Panc1 (cell line): ENCODE results near the gene LGALS13. TPM values are rescaled to one million over a fixed set of nuclear protein-coding genes. Genes with fewer than 3 reads are reported as not detected.

Experiments
- ATAC-seq: fragments of 200-7000 bp; cut with Tn5 transposase; 2 replicates; pipeline ENCODE4 v1.9.1; 2020; ENCODE audit warnings: mild to moderate bottlenecking, moderate library complexity
- BruUV-seq: library from RNA; stranded (reverse); fragments of 400-500 nt; replicated peaks from 2 replicates; lab custom pipeline; 2021; lab: Mats Ljungman, UMichigan
- CTCF ChIA-PET: fragments of 300-600 bp; sonication (Branson Sonifier 250); formaldehyde crosslinking; loops from one replicate; lab custom pipeline; 2022; ENCODE audit warnings: antibody characterized with exemption; lab: Charles Lee
- POLR2A ChIA-PET: fragments of 300-600 bp; sonication (Branson Sonifier 250); formaldehyde crosslinking; loops from one replicate; lab custom pipeline; 2022; ENCODE audit warnings: antibody characterized with exemption; lab: Charles Lee
- DNase-seq: peaks from one replicate; pipeline ENCODE4 v3.0.0-alpha.2; 2010; ENCODE audit warnings: low read depth, low spot score
- H3K27ac ChIP-seq: 2 replicates; pipeline ENCODE4 v1.5.1; 2011; ENCODE audit warnings: mild to moderate bottlenecking, low read length, inconsistent platforms
- H3K27me3 ChIP-seq: fragments of 200-500 bp; sonication (Bioruptor generic); 2 replicates; pipeline ENCODE4 v1.6.0; 2014; ENCODE audit warnings: low read length, inconsistent platforms; ENCODE audit not compliant: control insufficient read depth, insufficient read depth
- H3K36me3 ChIP-seq: fragments of 200-500 bp; sonication (Bioruptor generic); 2 replicates; pipeline ENCODE4 v1.5.1; 2014; ENCODE audit warnings: inconsistent platforms, mild to moderate bottlenecking, low read length, moderate library complexity; ENCODE audit not compliant: control insufficient read depth, insufficient read depth
- H3K4me1 ChIP-seq: 2 replicates; pipeline ENCODE4 v1.5.1; 2011; ENCODE audit warnings: inconsistent platforms, mild to moderate bottlenecking, low read length, moderate library complexity; ENCODE audit not compliant: control insufficient read depth, insufficient read depth
- H3K4me3 ChIP-seq, 2 experiments: 2 replicates each; pipeline ENCODE4 v1.5.1; 2011 to 2012; ENCODE audit warnings: low read depth in 2 of 2, low read length in 2 of 2, mild to moderate bottlenecking in 2 of 2, inconsistent platforms in 1 of 2, moderate library complexity in 1 of 2
- H3K9me3 ChIP-seq: fragments of 200-500 bp; sonication (Bioruptor generic); 2 replicates; pipeline ENCODE4 v1.5.1; 2014; ENCODE audit warnings: low read depth, mild to moderate bottlenecking, inconsistent platforms, low read length, moderate library complexity; ENCODE audit not compliant: control insufficient read depth, insufficient read depth
- CTCF ChIP-seq: fragments of 450-650 bp; IDR thresholded peaks from 2 replicates; pipeline ENCODE4 v1.5.1; 2017; ENCODE audit warnings: mild to moderate bottlenecking
- POLR2AphosphoS5 ChIP-seq: IDR thresholded peaks from 2 replicates; pipeline ENCODE4 v1.6.1; 2012; ENCODE audit warnings: mild to moderate bottlenecking, low read depth, low read length, moderate library complexity
- REST ChIP-seq, 2 experiments: IDR thresholded peaks; 2 replicates each; pipeline ENCODE4 v1.6.1; 2011 to 2012; ENCODE audit warnings: low read depth in 2 of 2, control low read depth in 1 of 2, low read length in 1 of 2, mild to moderate bottlenecking in 1 of 2, moderate library complexity in 1 of 2; ENCODE audit not compliant: insufficient read depth in 1 of 2
- SIN3A ChIP-seq: IDR thresholded peaks from 2 replicates; pipeline ENCODE4 v1.6.1; 2012; ENCODE audit warnings: low read depth, mild to moderate bottlenecking, low read length, moderate library complexity, borderline replicate concordance; ENCODE audit not compliant: insufficient read depth
- TCF7L2 ChIP-seq: IDR thresholded peaks from 2 replicates; pipeline ENCODE4 v1.6.1; 2011; ENCODE audit warnings: mild to moderate bottlenecking, low read depth, low read length, inconsistent platforms
- in situ Hi-C: cut with HindIII; loops from 2 replicates; pipeline ENCODE4 v1.10.0; 2016; ENCODE audit warnings: low sequenced_read_pairs, low pct_unique_long_range_greater_than_20kb
- intact Hi-C: fragments of 100-400 bp; cut with micrococcal nuclease; formaldehyde crosslinking; loops from one replicate; pipeline ENCODE4 v1.10.0; 2022; ENCODE audit not compliant: unreplicated experiment
- total RNA-seq: library from RNA; stranded (reverse); gene quantifications from one replicate; pipeline ENCODE4 v1.2.1, GENCODE V29; 2021; ENCODE audit not compliant: unreplicated experiment

LGALS13 gene
- total RNA-seq, 1 experiment from 2014 or later: not detected

- Histone ChIP-seq H3K9me3 (no peaks in the 10 kb centered on the region), H3K36me3 (no peaks in the 10 kb centered on the region), H3K4me1 (no peaks in the 10 kb centered on the region), H3K27me3 (peaks cover 88% of the 10 kb centered on the region), H3K4me3 (no peak overlapping the region), H3K27ac (no peak overlapping the region)
- BruUV-seq: no TSS peak
- DNase-seq: no peak
- TF ChIP-seq CTCF: peak; percentile 36; the same call in 1 of the 2 replicates
- TF ChIP-seq REST (IDR thresholded peaks at IDR 0.05; ENCODE audit: insufficient read depth in 1 of 2, low read depth in 2 of 2, low read length in 1 of 2): no peak
- ChIA-PET CTCF (no interaction called here), POLR2A (no interaction called here)
- ATAC-seq: no peak
- in situ Hi-C loops: no loop called here
- intact Hi-C loops: no loop called here
Observed at GRCh38 chr19:39607021-39607420, 4.7 kb downstream of the LGALS13 start.

- intact Hi-C loops (no loop called here), in situ Hi-C loops (no loop called here)
- Histone ChIP-seq H3K27ac (no peak overlapping the region), H3K4me3 (no peak overlapping the region), H3K9me3 (no peaks in the 10 kb centered on the region), H3K4me1 (no peaks in the 10 kb centered on the region), H3K27me3 (peaks cover 85% of the 10 kb centered on the region), H3K36me3 (no peaks in the 10 kb centered on the region)
- ATAC-seq: 0 out of 2 replicates have a peak, but pooled peaks have one; percentile 4
- POLR2A ChIA-PET: no interaction called here
- no TSS peak for BruUV-seq
- CTCF ChIA-PET: no interaction called here
- TF ChIP-seq CTCF (peak; percentile 36; the same call in 1 of the 2 replicates), SIN3A (no peak)
- DNase-seq: no peak
Observed at GRCh38 chr19:39607561-39607960, 5.2 kb downstream of the LGALS13 start.

- CTCF ChIA-PET: no interaction called here
- peaks cover 48% of the 10 kb centered on the region for H3K27me3 ChIP-seq
Observed at GRCh38 chr19:39613597-39613996, 11.3 kb downstream of the LGALS13 start.

More at GRCh38 chr19:39613597-39613996, 11.3 kb downstream of the LGALS13 start:
- Histone ChIP-seq H3K9me3 (peaks cover 9% of the 10 kb centered on the region; the same call in 1 of the 2 replicates), H3K36me3 (no peaks in the 10 kb centered on the region), H3K27ac (no peak overlapping the region), H3K4me1 (no peaks in the 10 kb centered on the region), H3K4me3 (no peak overlapping the region)
- POLR2A ChIA-PET: no interaction called here
- DNase-seq (no peak), ATAC-seq (no peak)
- no TSS peak for BruUV-seq
- in situ Hi-C loops: no loop called here
- intact Hi-C loops: no loop called here
- TF ChIP-seq SIN3A (no peak), TCF7L2 (no peak), CTCF (no peak), REST (IDR thresholded peaks at IDR 0.05; ENCODE audit: insufficient read depth in 1 of 2, low read depth in 2 of 2, low read length in 1 of 2) (no peak), POLR2AphosphoS5 (no peak)
